Stimulated activated CD4-positive, alpha-beta T cell treated with anti-CD3 and anti-CD28 coated beads, Interleukin-4, amount 100 ng/mL, for 4 hours (primary cell): ENCODE data around the gene SEC24C.

ENCODE experiments used
- DNase-seq, 2 experiments: peaks; one replicate each; pipeline ENCODE4 v3.0.0-alpha.2; 2020

The SEC24C gene

GRCh38 chr10:73814276-73814895, 70.2 kb downstream of the SEC24C start:
- DNase-seq: no peak

- no peak for DNase-seq
Measured at GRCh38 chr10:73814896-73815718, 70.9 kb downstream of the SEC24C start.

GRCh38 chr10:73815719-73816030, 71.5 kb downstream of the SEC24C start:
- no peak for DNase-seq

- DNase-seq: no peak
Measured at GRCh38 chr10:73816917-73817729, 73.0 kb downstream of the SEC24C start.

- no peak for DNase-seq
Measured at GRCh38 chr10:73817826-73818225, 73.7 kb downstream of the SEC24C start.

- DNase-seq: no peak
Measured at GRCh38 chr10:73818402-73818801, 74.2 kb downstream of the SEC24C start.

- no peak for DNase-seq
Measured at GRCh38 chr10:73819081-73819480, 74.9 kb downstream of the SEC24C start.

- no peak for DNase-seq
Measured at GRCh38 chr10:73819513-73820093, 75.4 kb downstream of the SEC24C start.
